BLaER1 (cell line): ENCODE data around the gene FHDC1.
"Not testable (repeated sequence)": the region's sequence is repeated elsewhere in the genome, so short reads cannot be mapped to it uniquely, and the experiment has no call there.

ENCODE experiments used
- H3K27ac ChIP-seq: shearing (Covaris generic); formaldehyde crosslinking; 2 replicates; pipeline ENCODE4 v1.8.1; 2022
- H3K27me3 ChIP-seq: shearing (Covaris generic); formaldehyde crosslinking; 2 replicates; pipeline ENCODE4 v1.8.1; 2022
- H3K36me3 ChIP-seq: shearing (Covaris generic); formaldehyde crosslinking; 2 replicates; pipeline ENCODE4 v1.8.1; 2022
- H3K4me1 ChIP-seq: shearing (Covaris generic); formaldehyde crosslinking; 2 replicates; pipeline ENCODE4 v1.8.1; 2022
- H3K4me2 ChIP-seq: shearing (Covaris generic); formaldehyde crosslinking; 2 replicates; pipeline ENCODE4 v1.8.1; 2022
- H3K4me3 ChIP-seq: shearing (Covaris generic); formaldehyde crosslinking; 2 replicates; pipeline ENCODE4 v1.8.1; 2022
- H3K9ac ChIP-seq: shearing (Covaris generic); formaldehyde crosslinking; 2 replicates; pipeline ENCODE4 v1.8.1; 2022
- H3K9me3 ChIP-seq: shearing (Covaris generic); formaldehyde crosslinking; 2 replicates; pipeline ENCODE4 v1.8.1; 2022
- H4K20me1 ChIP-seq: shearing (Covaris generic); formaldehyde crosslinking; 2 replicates; pipeline ENCODE4 v1.8.1; 2022
- Cebpa-rat ChIP-seq: shearing (Covaris generic); IDR thresholded peaks from 2 replicates; pipeline ENCODE4 v1.8.1; 2022

FHDC1 gene

DNA sequence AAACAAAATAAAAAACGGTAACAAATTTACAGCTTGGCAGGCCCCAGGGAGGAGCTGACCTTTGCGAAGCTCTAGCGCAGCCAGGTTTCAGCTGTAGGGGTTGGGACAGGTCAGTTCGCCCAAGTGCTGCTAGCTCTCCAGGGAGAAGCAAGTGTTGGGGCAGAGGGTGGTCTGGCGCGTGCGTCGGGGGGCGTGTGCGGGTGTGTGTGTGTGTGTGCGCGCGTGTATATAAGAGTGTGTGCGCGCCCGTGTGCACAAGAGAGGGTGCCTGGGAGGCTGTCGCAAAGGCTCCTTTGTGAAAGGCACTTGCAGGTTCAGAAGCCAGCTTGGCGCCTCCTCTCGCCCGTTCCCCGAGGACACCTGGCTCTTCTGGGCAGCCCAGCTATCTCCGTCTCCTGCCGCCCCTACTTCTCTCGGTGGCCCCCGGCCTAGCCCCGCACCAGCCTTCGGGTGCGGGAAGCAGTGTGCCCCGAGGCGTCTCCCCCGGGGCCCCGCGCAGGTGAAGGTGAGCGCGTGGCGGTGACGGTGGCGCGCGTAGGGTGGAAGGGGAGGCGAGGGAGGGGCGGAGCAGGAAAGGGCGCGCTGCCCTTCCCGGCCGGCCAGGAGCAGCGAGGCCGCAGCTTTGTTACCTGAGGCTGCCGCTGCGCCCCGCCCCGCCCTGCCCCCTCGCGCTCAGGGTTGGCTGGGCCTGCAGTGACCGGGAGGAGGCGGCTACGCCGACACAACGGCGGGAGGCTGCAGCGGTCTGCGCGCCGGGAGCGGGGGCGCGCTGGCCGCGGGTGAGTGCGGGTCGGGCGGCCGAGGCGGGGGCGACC is at the start of gene FHDC1:
TSS of gene FHDC1 (plus strand) at position 693 of the 815 bp plus-strand sequence. CDS start 6,735 bp downstream, outside the sequence.
- TF ChIP-seq Cebpa-rat = no peak
- H3K4me1 ChIP-seq = peaks cover 27% of the 10 kb centered on the region
- H3K27ac ChIP-seq = no peak within 1 kb of the TSS
- H3K9ac ChIP-seq = no peak within 1 kb of the TSS
- peak within 1 kb of the TSS; percentile 99 for H3K4me2 ChIP-seq
- peaks cover 44% of the 10 kb centered on the region for H4K20me1 ChIP-seq
- H3K27me3 ChIP-seq = peaks cover 78% of the 10 kb centered on the region
- H3K9me3 ChIP-seq = peaks cover 5% of the 10 kb centered on the region; the same call in 1 of the 2 replicates
- peak within 1 kb of the TSS; percentile 67 for H3K4me3 ChIP-seq
- no peaks in the 10 kb centered on the region for H3K36me3 ChIP-seq

GRCh38 chr4:152887981-152888380 is 48.1 kb upstream of the FHDC1 start:
- no peak overlapping the region for H3K27ac ChIP-seq
- no peak for TF ChIP-seq Cebpa-rat

GRCh38 chr4:152892974-152893373 is 43.1 kb upstream of the FHDC1 start:
- Histone ChIP-seq H3K4me1 (no peaks in the 10 kb centered on the region), H3K27ac (no peak overlapping the region), H3K36me3 (peaks cover 38% of the 10 kb centered on the region), H3K27me3 (no peaks in the 10 kb centered on the region), H3K4me3 (no peak overlapping the region), H3K4me2 (no peak overlapping the region), H3K9ac (no peak overlapping the region), H3K9me3 (no peaks in the 10 kb centered on the region), H4K20me1 (no peaks in the 10 kb centered on the region)
- TF ChIP-seq Cebpa-rat = no peak

More at GRCh38 chr4:152887981-152888380, 48.1 kb upstream of the FHDC1 start:
- Histone ChIP-seq H4K20me1 (no peaks in the 10 kb centered on the region), H3K4me3 (no peak overlapping the region), H3K4me2 (no peak overlapping the region), H3K27me3 (no peaks in the 10 kb centered on the region), H3K36me3 (peaks cover 28% of the 10 kb centered on the region), H3K4me1 (no peaks in the 10 kb centered on the region), H3K9ac (no peak overlapping the region), H3K9me3 (no peaks in the 10 kb centered on the region)

GRCh38 chr4:152894673-152895072 is 41.5 kb upstream of the FHDC1 start:
- Histone ChIP-seq H3K9ac (no peak overlapping the region), H3K4me2 (no peak overlapping the region), H3K27me3 (no peaks in the 10 kb centered on the region), H3K4me3 (no peak overlapping the region), H3K9me3 (no peaks in the 10 kb centered on the region), H4K20me1 (no peaks in the 10 kb centered on the region), H3K4me1 (no peaks in the 10 kb centered on the region), H3K36me3 (peaks cover 25% of the 10 kb centered on the region; the same call in 1 of the 2 replicates), H3K27ac (no peak overlapping the region)
- no peak for TF ChIP-seq Cebpa-rat

DNA sequence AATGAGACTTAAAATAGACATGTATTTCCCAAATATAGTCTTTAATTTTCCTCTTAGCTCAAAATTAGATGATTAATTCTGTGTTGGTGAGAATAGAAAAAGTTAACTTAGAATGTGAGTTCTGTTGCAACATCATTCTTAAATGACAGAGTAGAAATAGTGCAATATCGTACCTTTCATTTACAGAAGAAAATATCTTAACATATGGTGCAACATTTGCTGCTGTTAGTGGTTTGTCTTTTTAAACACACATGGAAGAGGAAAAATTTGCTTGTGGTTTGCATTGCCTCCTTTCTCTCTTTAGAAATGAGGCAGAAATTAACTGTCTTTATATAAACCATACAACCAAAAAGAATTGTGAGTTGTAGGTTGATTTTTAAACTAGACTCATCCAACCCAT is 39.3 kb upstream of the FHDC1 start:
- Histone ChIP-seq H3K4me3 (no peak overlapping the region), H3K27me3 (no peaks in the 10 kb centered on the region), H3K4me1 (no peaks in the 10 kb centered on the region), H3K36me3 (peaks cover 18% of the 10 kb centered on the region; the same call in 1 of the 2 replicates), H3K9ac (no peak overlapping the region), H3K9me3 (no peaks in the 10 kb centered on the region), H3K27ac (no peak overlapping the region), H3K4me2 (no peak overlapping the region), H4K20me1 (no peaks in the 10 kb centered on the region)
- TF ChIP-seq Cebpa-rat = no peak

GRCh38 chr4:152898133-152898532 is 38.0 kb upstream of the FHDC1 start:
- H3K4me3 ChIP-seq, H3K9ac ChIP-seq, H3K4me2 ChIP-seq, H3K27me3 ChIP-seq, H3K4me1 ChIP-seq, H4K20me1 ChIP-seq, H3K9me3 ChIP-seq, H3K27ac ChIP-seq: not testable (repeated sequence)
- 0 out of 2 replicates have a peak, but pooled peaks cover 17% of the 10 kb centered on the region for H3K36me3 ChIP-seq

GRCh38 chr4:152898606-152899005 is 37.5 kb upstream of the FHDC1 start:
- Histone ChIP-seq H3K27ac (no peak overlapping the region), H3K4me3 (no peak overlapping the region), H3K9me3 (no peaks in the 10 kb centered on the region), H3K9ac (no peak overlapping the region), H3K4me2 (no peak overlapping the region), H3K27me3 (no peaks in the 10 kb centered on the region), H3K4me1 (no peaks in the 10 kb centered on the region), H4K20me1 (no peaks in the 10 kb centered on the region), H3K36me3 (0 out of 2 replicates have a peak, but pooled peaks cover 17% of the 10 kb centered on the region)
- no peak for TF ChIP-seq Cebpa-rat

DNA sequence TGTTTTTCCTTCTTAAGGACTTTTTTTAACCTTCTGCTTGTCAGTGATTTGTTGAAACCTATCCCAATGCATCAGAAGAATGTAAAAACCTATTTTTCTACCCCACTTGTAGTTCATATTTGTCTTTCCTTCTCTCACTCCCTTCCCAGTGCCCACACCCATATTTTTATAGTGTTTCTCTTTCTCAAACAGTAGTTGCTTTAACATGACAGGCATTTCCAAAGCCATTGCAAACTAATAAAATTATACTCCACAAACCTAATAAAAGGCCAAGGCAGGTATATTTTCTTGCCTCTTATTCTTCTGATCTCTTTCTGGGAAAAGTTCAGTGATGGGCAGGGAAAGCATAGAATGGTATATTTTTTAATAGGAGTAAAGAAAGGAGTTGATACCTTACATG is 35.7 kb upstream of the FHDC1 start:
- Histone ChIP-seq H3K4me1 (no peaks in the 10 kb centered on the region), H3K4me2 (no peak overlapping the region), H3K9ac (no peak overlapping the region), H3K4me3 (no peak overlapping the region), H4K20me1 (no peaks in the 10 kb centered on the region), H3K27ac (no peak overlapping the region), H3K36me3 (0 out of 2 replicates have a peak, but pooled peaks cover 14% of the 10 kb centered on the region), H3K9me3 (no peaks in the 10 kb centered on the region), H3K27me3 (no peaks in the 10 kb centered on the region)
- TF ChIP-seq Cebpa-rat = no peak

GRCh38 chr4:152901205-152901604 is 34.9 kb upstream of the FHDC1 start:
- Histone ChIP-seq H3K27me3 (no peaks in the 10 kb centered on the region), H3K4me1 (no peaks in the 10 kb centered on the region)

DNA sequence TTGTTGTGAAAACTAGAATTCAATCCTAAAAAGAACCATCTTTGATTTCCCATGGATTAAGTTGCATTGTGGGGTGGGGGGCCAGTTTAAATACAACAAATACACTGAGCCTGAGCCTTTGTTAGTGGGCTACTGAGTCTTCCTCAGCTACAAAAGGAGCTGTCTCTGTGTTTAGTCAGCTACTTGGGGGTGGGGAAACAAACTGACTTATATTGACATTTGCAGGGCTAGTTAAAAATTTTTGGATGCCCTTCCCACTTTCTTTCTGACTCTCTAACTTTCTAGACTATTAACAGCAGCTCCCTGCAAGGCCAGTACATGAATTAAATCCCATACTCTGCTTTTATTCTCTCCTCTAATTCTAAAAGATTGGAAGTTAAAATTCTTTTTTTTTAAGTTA is 32.5 kb upstream of the FHDC1 start:
- H3K36me3 ChIP-seq = peaks cover 8% of the 10 kb centered on the region; the same call in 1 of the 2 replicates
- H3K9me3 ChIP-seq = no peaks in the 10 kb centered on the region
- H3K9ac ChIP-seq = no peak overlapping the region
- no peaks in the 10 kb centered on the region for H4K20me1 ChIP-seq
- no peak overlapping the region for H3K4me3 ChIP-seq
- no peak overlapping the region for H3K4me2 ChIP-seq
- H3K27ac ChIP-seq = no peak overlapping the region
- no peaks in the 10 kb centered on the region for H3K4me1 ChIP-seq
- no peaks in the 10 kb centered on the region for H3K27me3 ChIP-seq
- TF ChIP-seq Cebpa-rat = no peak

More at GRCh38 chr4:152901205-152901604, 34.9 kb upstream of the FHDC1 start:
- Histone ChIP-seq H4K20me1 (no peaks in the 10 kb centered on the region), H3K4me2 (no peak overlapping the region), H3K36me3 (0 out of 2 replicates have a peak, but pooled peaks cover 7% of the 10 kb centered on the region), H3K27ac (no peak overlapping the region), H3K9me3 (no peaks in the 10 kb centered on the region), H3K4me3 (no peak overlapping the region), H3K9ac (no peak overlapping the region)
- TF ChIP-seq Cebpa-rat = no peak
